HG02885 (cell line): Measurements from ENCODE around the gene ABRACL.
"Not testable (repeated sequence)": the region's sequence is repeated elsewhere in the genome, so short reads cannot be mapped to it uniquely, and the experiment has no call there.

Source experiments
- ATAC-seq: cut with Tn5 transposase; IDR thresholded peaks from one replicate; pipeline ENCODE4 v1.9.1; 2021; ENCODE audit warnings: mild to moderate bottlenecking; ENCODE audit not compliant: unreplicated experiment, poor library complexity

The ABRACL gene

GRCh38 chr6:139008117-139008516 lies 20.4 kb upstream of the ABRACL start:
- ATAC-seq: no peak

DNA sequence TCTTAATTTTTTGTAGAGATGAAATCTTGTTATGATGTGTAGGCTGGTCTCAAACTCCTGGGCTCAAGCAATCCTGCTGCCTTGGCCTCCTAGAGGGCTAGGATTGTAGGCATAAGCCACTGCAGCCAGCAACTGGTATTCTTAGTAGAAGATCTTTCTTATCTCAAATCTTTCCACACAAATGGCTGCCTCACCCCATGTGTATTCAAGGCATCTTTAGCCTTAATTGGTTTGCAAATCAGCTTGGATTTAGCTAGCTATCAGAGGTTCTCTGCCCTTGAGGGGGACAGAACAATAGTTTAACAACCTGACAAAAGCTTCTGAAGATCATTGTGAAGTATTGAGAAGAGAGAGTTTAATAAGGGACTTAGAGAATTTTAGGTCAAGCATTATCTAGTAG lies 17.9 kb upstream of the ABRACL start:
- no peak for ATAC-seq

- ATAC-seq: no peak
These were observed 16.6 kb upstream of the ABRACL start for GRCh38 chr6:139011980-139012379.

GRCh38 chr6:139013185-139013800 lies 15.3 kb upstream of the ABRACL start:
- ATAC-seq: no peak

DNA sequence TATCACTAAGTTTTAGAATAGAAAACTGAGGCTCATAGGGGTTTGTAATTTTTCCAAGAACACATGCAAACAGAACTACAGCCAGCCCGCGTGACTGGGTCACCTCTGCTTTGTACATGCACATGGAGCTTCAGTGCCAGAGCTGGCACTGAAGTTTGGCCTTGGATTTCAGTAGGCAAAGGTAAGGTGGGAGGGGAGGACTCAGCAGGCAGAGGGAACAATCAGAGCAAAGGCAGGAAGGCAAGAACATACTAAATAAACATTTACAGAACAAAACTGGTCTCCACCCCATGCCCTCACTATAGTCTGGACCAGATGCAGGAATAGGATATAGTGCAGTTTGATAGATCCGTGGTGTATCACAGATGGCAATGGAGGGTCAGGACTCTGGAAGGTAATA lies 13.6 kb upstream of the ABRACL start:
- ATAC-seq: no peak

- ATAC-seq: peak; percentile 99
These were observed 12.0 kb upstream of the ABRACL start for GRCh38 chr6:139016337-139017213.

DNA sequence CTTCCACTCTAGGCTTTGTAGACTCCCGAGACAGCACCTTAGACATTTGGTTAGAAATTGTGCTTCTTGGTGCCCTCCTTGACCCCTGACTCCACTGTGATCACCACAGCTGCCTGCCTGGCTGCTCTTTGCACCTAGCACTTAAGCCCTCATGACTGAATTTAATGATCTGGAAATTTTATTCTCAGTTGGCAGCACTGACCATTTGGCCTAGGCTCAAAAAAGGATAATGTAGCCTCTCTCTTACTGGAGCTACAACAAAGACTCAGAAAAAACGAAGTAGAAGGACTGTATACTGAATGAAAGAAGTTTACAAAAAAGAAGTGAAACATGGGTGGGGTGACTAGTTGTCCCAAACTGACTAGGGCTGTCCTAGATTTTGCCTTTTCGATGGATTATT lies 11.3 kb upstream of the ABRACL start:
- ATAC-seq: no peak

GRCh38 chr6:139019722-139020121 lies 8.8 kb upstream of the ABRACL start:
- ATAC-seq: no peak

GRCh38 chr6:139020689-139021088 lies 7.9 kb upstream of the ABRACL start:
- ATAC-seq: no peak

GRCh38 chr6:139025416-139025815 lies 3.1 kb upstream of the ABRACL start:
- not testable (repeated sequence) for ATAC-seq

DNA sequence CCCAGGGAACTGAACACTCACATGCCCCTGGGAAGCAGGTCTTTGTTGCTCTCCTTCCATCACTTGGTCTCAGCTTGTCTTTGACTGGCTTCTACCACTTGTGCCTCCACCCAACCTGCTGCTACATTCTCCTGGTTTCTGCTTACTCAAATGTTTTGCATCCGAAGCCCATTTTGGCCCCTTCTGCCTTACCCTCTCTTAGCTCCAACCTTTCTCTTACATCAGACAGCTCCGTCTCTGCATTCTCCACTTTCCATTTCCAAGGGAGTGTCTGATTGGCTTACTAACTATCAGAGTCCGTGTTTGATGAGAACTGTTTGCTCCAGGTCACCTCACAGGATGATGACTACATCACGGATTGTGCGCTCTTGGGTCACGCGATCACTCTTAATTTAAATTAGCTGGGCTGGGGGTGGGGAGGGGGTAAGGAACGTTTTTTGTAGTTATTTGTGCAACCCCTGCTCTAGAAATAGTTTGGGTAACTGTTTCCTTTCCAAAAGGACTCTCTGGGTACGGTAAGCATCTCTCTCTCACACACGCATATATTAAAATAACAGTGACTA lies 844 bp upstream of the ABRACL start:
- peak; percentile 20 for ATAC-seq

- peak; percentile 2 for ATAC-seq
These were observed 309 bp upstream of the ABRACL start for GRCh38 chr6:139028215-139028657.

- peak; percentile 26 for ATAC-seq
These were observed 1.1 kb downstream of the ABRACL start for GRCh38 chr6:139029470-139030227.

DNA sequence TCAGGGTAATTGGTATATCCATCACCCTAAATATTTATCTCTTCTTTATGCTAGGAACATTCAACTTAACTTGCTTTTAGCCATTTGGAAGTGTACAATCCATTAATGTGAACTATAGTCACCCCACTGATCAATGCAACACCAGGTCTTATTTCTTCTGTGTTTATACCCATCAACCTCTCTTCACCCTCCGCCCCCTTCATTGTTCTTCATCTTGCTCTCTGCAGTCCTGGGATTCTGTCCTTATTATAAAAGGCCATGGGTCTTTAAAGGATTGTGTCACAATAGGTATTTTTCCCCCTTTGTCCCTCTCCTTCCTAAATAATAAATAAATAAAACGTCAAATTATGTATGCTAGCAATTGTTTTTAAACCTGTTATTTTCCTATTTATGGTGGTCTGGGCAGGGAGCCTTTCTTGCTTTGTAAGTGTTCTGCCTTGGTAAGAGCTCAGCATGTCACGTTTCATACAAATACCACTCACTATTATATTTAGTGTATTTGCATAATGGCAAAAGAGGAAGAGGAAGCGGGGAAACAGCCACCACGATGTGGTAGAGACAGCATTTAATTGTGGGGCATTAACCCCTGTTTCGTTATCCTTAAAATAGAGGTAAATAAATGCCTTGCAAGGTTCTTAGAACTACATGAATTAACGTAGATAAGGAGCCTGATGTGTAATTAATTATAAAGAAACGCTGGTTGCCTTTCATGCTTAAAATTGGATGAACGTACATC lies 1.9 kb downstream of the ABRACL start:
- ATAC-seq: peak; percentile 52

GRCh38 chr6:139037490-139037889 lies 8.9 kb downstream of the ABRACL start:
- ATAC-seq: no peak

GRCh38 chr6:139044250-139044649 lies 15.7 kb downstream of the ABRACL start:
- no peak for ATAC-seq

GRCh38 chr6:139047677-139048076 lies 19.1 kb downstream of the ABRACL start:
- no peak for ATAC-seq

DNA sequence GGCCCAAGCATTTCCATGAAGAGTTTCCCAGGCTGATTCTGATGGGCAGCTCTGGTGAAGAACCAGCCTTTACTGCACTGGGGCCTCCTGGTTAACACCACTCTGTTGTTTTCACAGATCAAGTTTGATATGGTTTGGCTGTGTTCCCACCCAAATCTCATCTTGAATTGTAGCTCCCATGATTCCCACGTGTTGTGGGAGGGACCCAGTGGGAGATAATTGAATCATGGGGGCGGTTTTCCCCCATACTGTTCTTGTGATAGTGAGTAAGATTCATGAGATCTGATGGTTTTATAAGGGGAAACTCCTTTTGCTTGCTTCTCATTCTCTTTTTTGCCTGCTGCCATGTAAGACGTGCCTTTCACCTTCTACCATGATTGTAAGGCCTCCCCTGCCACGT lies 20.4 kb downstream of the ABRACL start:
- ATAC-seq: not testable (repeated sequence)

- ATAC-seq: not testable (repeated sequence)
These were observed 21.7 kb downstream of the ABRACL start for GRCh38 chr6:139050131-139050769.
